ENCODE results near the gene FYN. TPM values are rescaled to one million over a fixed set of nuclear protein-coding genes. Genes with fewer than 3 reads are reported as not detected.

The FYN gene
- total RNA-seq, 1 experiment from 2014 or later: 45.4 TPM

GRCh38 chr6:111750753-111751673 lies 122.2 kb downstream of the FYN start:
- peak; percentile 48 for DNase-seq
- no peaks in the 10 kb centered on the region for H3K27me3 ChIP-seq (ENCODE audit: control insufficient read depth, insufficient read depth, low read length)
- no peaks in the 10 kb centered on the region for H3K36me3 ChIP-seq (replicated peaks; ENCODE audit: control insufficient read depth, insufficient read depth, low read length)
- no peak overlapping the region for H3K4me3 ChIP-seq (ENCODE audit: insufficient read depth, low read depth, low read length)

- Histone ChIP-seq H3K27me3 (ENCODE audit: control insufficient read depth, insufficient read depth, low read length) (no peaks in the 10 kb centered on the region), H3K4me3 (ENCODE audit: insufficient read depth, low read depth, low read length) (no peak overlapping the region)
- DNase-seq: no peak
These were observed 123.1 kb downstream of the FYN start for GRCh38 chr6:111750153-111750552.

GRCh38 chr6:111748231-111748647 lies 125.0 kb downstream of the FYN start:
- H3K27me3 ChIP-seq (ENCODE audit: control insufficient read depth, insufficient read depth, low read length): no peaks in the 10 kb centered on the region
- no peak for DNase-seq
- H3K36me3 ChIP-seq (replicated peaks; ENCODE audit: control insufficient read depth, insufficient read depth, low read length): no peaks in the 10 kb centered on the region
- no peak overlapping the region for H3K4me3 ChIP-seq (ENCODE audit: insufficient read depth, low read depth, low read length)

More at GRCh38 chr6:111750153-111750552, 123.1 kb downstream of the FYN start:
- no peaks in the 10 kb centered on the region for H3K36me3 ChIP-seq (replicated peaks; ENCODE audit: control insufficient read depth, insufficient read depth, low read length)

GRCh38 chr6:111747829-111748228 lies 125.4 kb downstream of the FYN start:
- DNase-seq: no peak
- Histone ChIP-seq H3K27me3 (ENCODE audit: control insufficient read depth, insufficient read depth, low read length) (no peaks in the 10 kb centered on the region), H3K4me3 (ENCODE audit: insufficient read depth, low read depth, low read length) (no peak overlapping the region), H3K36me3 (replicated peaks; ENCODE audit: control insufficient read depth, insufficient read depth, low read length) (no peaks in the 10 kb centered on the region)

- no peak for DNase-seq
- Histone ChIP-seq H3K36me3 (replicated peaks; ENCODE audit: control insufficient read depth, insufficient read depth, low read length) (no peaks in the 10 kb centered on the region), H3K27me3 (ENCODE audit: control insufficient read depth, insufficient read depth, low read length) (no peaks in the 10 kb centered on the region)
These were observed 125.9 kb downstream of the FYN start for GRCh38 chr6:111747396-111747795.

GRCh38 chr6:111746983-111747382 lies 126.3 kb downstream of the FYN start:
- Histone ChIP-seq H3K36me3 (replicated peaks; ENCODE audit: control insufficient read depth, insufficient read depth, low read length) (no peaks in the 10 kb centered on the region), H3K4me3 (ENCODE audit: insufficient read depth, low read depth, low read length) (no peak overlapping the region), H3K27me3 (ENCODE audit: control insufficient read depth, insufficient read depth, low read length) (no peaks in the 10 kb centered on the region)
- DNase-seq: no peak

More at GRCh38 chr6:111747396-111747795, 125.9 kb downstream of the FYN start:
- no peak overlapping the region for H3K4me3 ChIP-seq (ENCODE audit: insufficient read depth, low read depth, low read length)

GRCh38 chr6:111745636-111746035 lies 127.6 kb downstream of the FYN start:
- no peak for DNase-seq

GRCh38 chr6:111745186-111745585 lies 128.1 kb downstream of the FYN start:
- Histone ChIP-seq H3K36me3 (replicated peaks; ENCODE audit: control insufficient read depth, insufficient read depth, low read length) (no peaks in the 10 kb centered on the region), H3K4me3 (ENCODE audit: insufficient read depth, low read depth, low read length) (no peak overlapping the region), H3K27me3 (ENCODE audit: control insufficient read depth, insufficient read depth, low read length) (no peaks in the 10 kb centered on the region)
- no peak for DNase-seq

More at GRCh38 chr6:111745636-111746035, 127.6 kb downstream of the FYN start:
- H3K4me3 ChIP-seq (ENCODE audit: insufficient read depth, low read depth, low read length): no peak overlapping the region
- H3K36me3 ChIP-seq (replicated peaks; ENCODE audit: control insufficient read depth, insufficient read depth, low read length): no peaks in the 10 kb centered on the region
- H3K27me3 ChIP-seq (ENCODE audit: control insufficient read depth, insufficient read depth, low read length): no peaks in the 10 kb centered on the region

- Histone ChIP-seq H3K4me3 (ENCODE audit: insufficient read depth, low read depth, low read length) (no peak overlapping the region), H3K36me3 (replicated peaks; ENCODE audit: control insufficient read depth, insufficient read depth, low read length) (no peaks in the 10 kb centered on the region), H3K27me3 (ENCODE audit: control insufficient read depth, insufficient read depth, low read length) (no peaks in the 10 kb centered on the region)
- no peak for DNase-seq
These were observed 129.2 kb downstream of the FYN start for GRCh38 chr6:111743862-111744692.

GRCh38 chr6:111743360-111743759 lies 129.9 kb downstream of the FYN start:
- Histone ChIP-seq H3K27me3 (ENCODE audit: control insufficient read depth, insufficient read depth, low read length) (no peaks in the 10 kb centered on the region), H3K36me3 (replicated peaks; ENCODE audit: control insufficient read depth, insufficient read depth, low read length) (no peaks in the 10 kb centered on the region), H3K4me3 (ENCODE audit: insufficient read depth, low read depth, low read length) (no peak overlapping the region)
- no peak for DNase-seq

GRCh38 chr6:111741177-111741952 lies 131.9 kb downstream of the FYN start:
- H3K36me3 ChIP-seq (replicated peaks; ENCODE audit: control insufficient read depth, insufficient read depth, low read length): no peaks in the 10 kb centered on the region
- H3K4me3 ChIP-seq (ENCODE audit: insufficient read depth, low read depth, low read length): no peak overlapping the region
- no peaks in the 10 kb centered on the region for H3K27me3 ChIP-seq (ENCODE audit: control insufficient read depth, insufficient read depth, low read length)
- DNase-seq: no peak

- no peak overlapping the region for H3K4me3 ChIP-seq (ENCODE audit: insufficient read depth, low read depth, low read length)
- H3K36me3 ChIP-seq (replicated peaks; ENCODE audit: control insufficient read depth, insufficient read depth, low read length): no peaks in the 10 kb centered on the region
- no peak for DNase-seq
- H3K27me3 ChIP-seq (ENCODE audit: control insufficient read depth, insufficient read depth, low read length): no peaks in the 10 kb centered on the region
These were observed 132.7 kb downstream of the FYN start for GRCh38 chr6:111740506-111740905.

GRCh38 chr6:111739257-111739696 lies 134.0 kb downstream of the FYN start:
- Histone ChIP-seq H3K4me3 (ENCODE audit: insufficient read depth, low read depth, low read length) (no peak overlapping the region), H3K27me3 (ENCODE audit: control insufficient read depth, insufficient read depth, low read length) (no peaks in the 10 kb centered on the region), H3K36me3 (replicated peaks; ENCODE audit: control insufficient read depth, insufficient read depth, low read length) (no peaks in the 10 kb centered on the region)
- DNase-seq: no peak

- no peak overlapping the region for H3K4me3 ChIP-seq (ENCODE audit: insufficient read depth, low read depth, low read length)
- no peaks in the 10 kb centered on the region for H3K27me3 ChIP-seq (ENCODE audit: control insufficient read depth, insufficient read depth, low read length)
- DNase-seq: no peak
- H3K36me3 ChIP-seq (replicated peaks; ENCODE audit: control insufficient read depth, insufficient read depth, low read length): no peaks in the 10 kb centered on the region
These were observed 134.6 kb downstream of the FYN start for GRCh38 chr6:111738631-111739030.

All from H7 (cell line).